T-helper 1 cell (primary cell): ENCODE data around the gene POU2AF1.
"Not testable (repeated sequence)": the region's sequence is repeated elsewhere in the genome, so short reads cannot be mapped to it uniquely, and the experiment has no call there.

Experiments
- DNase-seq, 5 donors: peaks; one replicate each; pipeline ENCODE4 v3.0.0-alpha.2; 2012 to 2020

The POU2AF1 gene

DNA sequence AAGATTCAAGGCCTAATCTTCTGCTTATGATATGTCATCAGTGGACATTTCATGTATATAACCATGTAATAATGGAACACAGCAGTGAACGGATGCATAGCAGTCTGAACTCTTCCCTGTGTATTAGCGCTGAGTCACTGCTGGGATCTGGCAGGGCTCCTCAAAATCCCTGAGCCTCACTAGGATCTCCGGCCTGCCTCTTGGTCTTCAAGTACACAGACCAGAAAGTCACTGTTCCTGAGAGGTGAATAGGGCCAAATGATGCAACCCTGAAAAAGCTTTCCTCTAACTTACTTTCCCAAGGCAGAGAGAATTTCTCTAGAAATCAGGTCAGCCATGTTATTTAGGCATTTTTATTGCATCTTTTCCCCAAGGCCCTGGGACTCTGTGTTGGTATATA is 35.0 kb downstream of the POU2AF1 start:
- DNase-seq: no peak

DNA sequence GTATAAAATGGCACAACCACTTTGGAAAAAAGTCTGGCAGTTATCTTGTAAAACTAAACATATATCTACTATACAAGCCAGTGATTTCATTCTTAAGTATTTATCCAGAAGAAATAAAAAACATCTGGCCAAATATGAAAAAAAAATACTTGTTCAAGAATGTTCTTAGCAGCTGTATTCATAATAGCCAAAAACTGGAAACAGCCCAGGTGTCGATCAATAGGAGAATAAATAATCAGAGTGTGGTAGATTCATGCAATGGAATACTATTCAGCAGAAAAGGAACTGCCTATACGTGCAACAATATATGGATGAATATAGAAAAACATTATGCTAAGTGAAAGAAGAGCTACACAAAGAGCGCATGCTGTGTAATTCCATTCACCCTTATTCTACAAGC is 36.7 kb downstream of the POU2AF1 start:
- DNase-seq: no peak

- DNase-seq: no peak
Measured at GRCh38 chr11:111339758-111340388, 39.2 kb downstream of the POU2AF1 start.

- no peak for DNase-seq
Measured at GRCh38 chr11:111336582-111337256, 42.4 kb downstream of the POU2AF1 start.

DNA sequence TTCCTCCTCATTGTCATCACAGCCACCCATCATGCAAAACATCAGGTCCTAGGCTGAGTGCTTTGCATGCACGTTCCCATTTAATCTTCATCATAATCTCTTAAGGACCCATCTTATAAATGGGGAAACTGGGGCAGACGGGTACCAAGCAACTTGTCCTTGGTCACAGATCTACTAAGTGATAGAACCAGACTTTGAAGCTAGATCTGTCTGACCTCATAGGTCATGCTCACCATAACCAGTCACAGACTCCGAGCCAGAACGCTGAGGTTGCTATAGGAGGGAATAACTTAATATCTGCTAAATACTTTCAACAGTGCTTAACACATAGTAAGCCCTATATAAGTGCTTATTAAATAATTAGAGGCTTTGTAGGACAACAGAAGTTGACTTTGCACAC is 43.0 kb downstream of the POU2AF1 start:
- no peak for DNase-seq

DNA sequence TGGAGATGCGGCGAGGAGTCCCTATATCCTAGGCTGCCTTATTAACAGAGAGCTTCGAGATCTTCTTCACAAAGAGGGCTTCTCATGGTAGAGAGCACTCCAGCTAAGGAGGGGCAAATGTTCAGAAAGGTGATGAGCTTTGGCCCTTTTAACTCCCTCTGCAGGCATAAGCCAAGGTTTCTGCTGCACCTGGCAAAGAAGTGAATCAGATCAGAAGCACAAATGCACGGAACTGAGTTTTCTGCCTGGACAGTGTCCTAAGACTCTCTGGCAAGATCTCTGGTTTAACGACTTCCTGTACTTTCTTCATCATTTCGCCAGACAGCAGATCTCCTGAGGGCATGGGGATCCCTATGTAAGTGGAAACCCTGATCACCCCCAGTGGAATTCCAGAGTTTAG is 43.5 kb downstream of the POU2AF1 start:
- DNase-seq: no peak

- no peak for DNase-seq
Measured at GRCh38 chr11:111334532-111335502, 44.3 kb downstream of the POU2AF1 start.

DNA sequence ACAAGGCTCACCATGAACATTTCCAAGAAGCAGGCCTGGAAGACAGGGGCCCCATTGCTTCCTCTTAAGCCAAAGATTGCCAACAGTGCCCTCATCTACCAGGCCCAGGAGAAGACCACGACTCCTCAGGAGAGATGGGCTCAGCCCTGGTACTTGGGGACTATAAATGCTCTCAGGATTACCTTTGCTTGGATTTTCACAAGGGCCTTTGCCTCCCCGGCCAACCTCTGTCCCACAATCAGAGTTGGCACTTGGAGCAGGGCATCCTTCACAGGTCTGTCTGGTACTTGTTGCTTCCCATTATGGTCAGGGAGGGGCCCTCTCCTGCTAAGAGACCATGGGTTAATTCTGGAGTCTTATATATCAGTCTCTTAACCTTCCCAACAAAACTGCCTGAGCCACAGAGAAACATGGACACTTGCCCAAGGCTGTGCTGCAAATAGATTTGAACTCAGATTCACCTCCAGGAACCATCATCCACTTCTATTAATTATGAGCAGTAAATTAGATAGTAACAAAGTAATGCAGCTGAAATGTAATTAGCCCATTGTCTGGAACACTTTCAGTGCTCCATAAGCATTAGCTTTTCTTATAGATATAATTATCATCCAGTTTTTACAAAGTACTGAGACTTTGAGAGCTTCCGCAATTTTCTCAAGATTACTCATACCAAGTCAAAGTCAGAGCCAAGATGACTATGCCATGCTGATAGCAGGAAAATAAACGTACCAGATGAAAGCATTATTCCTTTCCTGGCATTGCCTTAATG is 47.2 kb downstream of the POU2AF1 start:
- no peak for DNase-seq

- no peak for DNase-seq
Measured at GRCh38 chr11:111330234-111330893, 48.7 kb downstream of the POU2AF1 start.

GRCh38 chr11:111329306-111330204 is 49.5 kb downstream of the POU2AF1 start:
- no peak for DNase-seq

GRCh38 chr11:111327908-111328624 is 51.0 kb downstream of the POU2AF1 start:
- DNase-seq: no peak

DNA sequence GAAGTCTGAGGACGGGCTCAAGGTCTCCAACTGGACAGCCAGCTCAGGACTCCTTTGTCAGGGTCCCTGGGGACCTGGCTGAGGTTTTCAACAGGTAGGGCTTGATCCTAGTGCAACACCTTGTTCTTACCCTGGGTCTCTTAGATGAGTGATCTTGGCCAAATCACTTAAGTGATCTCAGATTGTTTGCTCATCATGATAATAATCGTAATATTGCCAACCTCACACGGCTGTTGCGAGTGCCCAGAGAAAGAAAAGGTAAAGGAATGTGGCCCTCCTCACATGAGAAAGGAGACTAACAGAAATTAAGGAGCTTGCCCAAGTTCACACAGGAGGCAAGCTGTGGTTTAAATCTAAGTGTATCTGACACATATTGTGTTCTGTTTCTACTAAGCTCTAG is 52.3 kb downstream of the POU2AF1 start:
- DNase-seq: no peak

- no peak for DNase-seq
Measured at GRCh38 chr11:111325259-111325658, 53.8 kb downstream of the POU2AF1 start.

DNA sequence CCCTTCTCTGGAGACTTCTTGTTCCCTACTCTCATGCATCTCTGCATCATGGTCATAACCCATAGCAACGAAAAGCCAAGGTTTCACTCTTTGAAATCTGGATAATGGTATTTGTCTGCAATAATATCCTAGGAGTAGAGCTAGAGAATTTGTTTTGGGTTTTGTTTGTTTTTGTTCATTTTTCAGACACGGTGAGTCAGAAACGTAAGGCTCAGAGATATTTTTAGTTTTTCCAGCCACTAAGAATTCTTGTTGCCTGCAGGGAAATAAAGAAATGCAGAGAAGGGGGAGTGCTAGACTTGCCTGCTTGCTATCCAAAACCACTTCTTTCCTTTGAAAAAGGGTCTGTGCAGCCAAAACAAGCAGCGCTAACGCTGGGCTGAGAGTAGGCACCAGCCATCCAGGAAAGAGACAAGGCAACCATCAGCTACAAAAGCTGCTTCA is 54.8 kb downstream of the POU2AF1 start:
- DNase-seq: no peak

- no peak for DNase-seq
Measured at GRCh38 chr11:111322534-111322933, 56.5 kb downstream of the POU2AF1 start.

- DNase-seq: no peak
Measured at GRCh38 chr11:111320728-111321568, 58.1 kb downstream of the POU2AF1 start.

- DNase-seq: not testable (repeated sequence)
Measured at GRCh38 chr11:111320199-111320598, 58.9 kb downstream of the POU2AF1 start.

GRCh38 chr11:111319296-111319695 is 59.8 kb downstream of the POU2AF1 start:
- no peak for DNase-seq

DNA sequence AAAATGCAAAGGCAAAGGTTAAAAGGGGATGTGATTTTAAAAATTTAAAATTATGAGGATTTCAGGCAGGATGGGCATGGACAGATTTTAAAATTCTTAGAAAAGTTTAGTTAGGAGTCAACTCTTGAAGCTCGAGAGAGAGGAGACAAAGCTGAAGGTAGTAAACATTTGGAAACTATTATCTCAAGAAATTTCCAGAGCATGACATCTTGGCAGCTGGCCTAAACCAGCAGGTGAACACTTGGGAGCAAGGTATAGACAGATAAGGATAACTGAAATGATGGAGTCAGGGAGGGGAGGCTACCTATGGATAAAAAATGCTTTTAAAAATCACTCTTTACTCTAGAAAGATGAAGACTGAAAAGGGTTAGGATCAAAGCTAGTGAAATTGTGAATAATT is 67.0 kb downstream of the POU2AF1 start:
- no peak for DNase-seq
